ENCODE measurements around the gene FAM83C.

Gene FAM83C

GRCh38 chr20:35287509-35288324, 4.5 kb downstream of the FAM83C start:
- DNase-seq (ENCODE audit: low read depth) = no peak
- H3K4me3 ChIP-seq (ENCODE audit: low read depth, low read length) = no peak overlapping the region
- no peak for TF ChIP-seq CTCF (IDR thresholded peaks at IDR 0.05; ENCODE audit: control insufficient read depth, extremely low read depth, insufficient read depth)

- H3K4me3 ChIP-seq (ENCODE audit: low read depth, low read length) = no peak overlapping the region
- TF ChIP-seq CTCF (IDR thresholded peaks at IDR 0.05; ENCODE audit: control insufficient read depth, extremely low read depth, insufficient read depth) = no peak
- DNase-seq (ENCODE audit: low read depth) = no peak
Measured at GRCh38 chr20:35286899-35287508, 5.2 kb downstream of the FAM83C start.

GRCh38 chr20:35286077-35286898, 5.9 kb downstream of the FAM83C start:
- no peak for TF ChIP-seq CTCF (IDR thresholded peaks at IDR 0.05; ENCODE audit: control insufficient read depth, extremely low read depth, insufficient read depth)
- no peak overlapping the region for H3K4me3 ChIP-seq (ENCODE audit: low read depth, low read length)
- DNase-seq (ENCODE audit: low read depth) = no peak

GRCh38 chr20:35285806-35286076, 6.5 kb downstream of the FAM83C start:
- DNase-seq (ENCODE audit: low read depth) = no peak
- no peak overlapping the region for H3K4me3 ChIP-seq (ENCODE audit: low read depth, low read length)
- no peak for TF ChIP-seq CTCF (IDR thresholded peaks at IDR 0.05; ENCODE audit: control insufficient read depth, extremely low read depth, insufficient read depth)

GRCh38 chr20:35284992-35285805, 7.0 kb downstream of the FAM83C start:
- TF ChIP-seq CTCF (IDR thresholded peaks at IDR 0.05; ENCODE audit: control insufficient read depth, extremely low read depth, insufficient read depth) = no peak
- peak overlapping the region; percentile 77 for H3K4me3 ChIP-seq (ENCODE audit: low read depth, low read length)
- DNase-seq (ENCODE audit: low read depth) = no peak

GRCh38 chr20:35284267-35284991, 7.8 kb downstream of the FAM83C start, which contains the start of gene EIF6:
TSS of gene EIF6 (minus strand) at chr20:35284772. CDS start at chr20:35284487, 285 bp downstream.
- H3K4me3 ChIP-seq (ENCODE audit: low read depth, low read length) = peak within 1 kb of the TSS; percentile 77
- DNase-seq (ENCODE audit: low read depth) = peak; percentile 74
- TF ChIP-seq CTCF (IDR thresholded peaks at IDR 0.05; ENCODE audit: control insufficient read depth, extremely low read depth, insufficient read depth) = no peak

All from LNCaP clone FGC (cell line).